ENCODE results near the gene DDX54.
"Not testable (repeated sequence)": the region's sequence is repeated elsewhere in the genome, so short reads cannot be mapped to it uniquely, and the experiment has no call there.

DDX54 gene

GRCh38 chr12:113161415-113162016, 23.8 kb downstream of the DDX54 start:
- DNase-seq, result no peak

GRCh38 chr12:113159937-113160336, 25.3 kb downstream of the DDX54 start:
- DNase-seq, result no peak

- DNase-seq, result no peak
Observed at GRCh38 chr12:113158439-113159203, 26.7 kb downstream of the DDX54 start.

GRCh38 chr12:113157218-113157859, 27.9 kb downstream of the DDX54 start:
- DNase-seq, result no peak

GRCh38 chr12:113155646-113156045, 29.6 kb downstream of the DDX54 start:
- no peak for DNase-seq

GRCh38 chr12:113155060-113155459, 30.2 kb downstream of the DDX54 start:
- DNase-seq, result no peak

- no peak for DNase-seq
Observed at GRCh38 chr12:113154351-113154973, 30.8 kb downstream of the DDX54 start.

- peak; percentile 75 for DNase-seq
Observed at GRCh38 chr12:113152835-113153814, 32.2 kb downstream of the DDX54 start.

GRCh38 chr12:113152196-113152834, 33.0 kb downstream of the DDX54 start:
- DNase-seq, result no peak

GRCh38 chr12:113151655-113152054, 33.6 kb downstream of the DDX54 start:
- DNase-seq, result no peak

- no peak for DNase-seq
Observed at GRCh38 chr12:113149361-113150150, 35.7 kb downstream of the DDX54 start, which contains the start of gene CFAP73. TSS of gene CFAP73 (plus strand) at chr12:113149724. CDS start at chr12:113149858, 134 bp downstream.

GRCh38 chr12:113146999-113147398, 38.3 kb downstream of the DDX54 start:
- DNase-seq, result no peak

- no peak for DNase-seq
Observed at GRCh38 chr12:113145720-113146551, 39.3 kb downstream of the DDX54 start.

- DNase-seq, result no peak
Observed at GRCh38 chr12:113144806-113145205, 40.5 kb downstream of the DDX54 start.

GRCh38 chr12:113143959-113144358, 41.3 kb downstream of the DDX54 start:
- DNase-seq, result no peak

- no peak for DNase-seq
Observed at GRCh38 chr12:113142886-113143332, 42.4 kb downstream of the DDX54 start.

GRCh38 chr12:113142173-113142885, 42.9 kb downstream of the DDX54 start:
- DNase-seq, result peak; percentile 18

- not testable (repeated sequence) for DNase-seq
Observed at GRCh38 chr12:113141716-113142115, 43.6 kb downstream of the DDX54 start.

- DNase-seq, result no peak
Observed at GRCh38 chr12:113140706-113141105, 44.6 kb downstream of the DDX54 start.
